HepG2 (cell line): Measurements from ENCODE around the gene RBBP8.

Experiments used
- CTCF ChIP-seq: sonication (generic); formaldehyde crosslinking; IDR thresholded peaks from 2 replicates; pipeline ENCODE4 v1.5.0; 2020; ENCODE audit warnings: mild to moderate bottlenecking, missing genetic modification reagents, moderate library complexity
- EP300 ChIP-seq, 3 experiments: sonication (generic) in 1 of 3; formaldehyde crosslinking in 1 of 3; IDR thresholded peaks; 2 replicates each; pipeline versions ENCODE4 v1.5.1 to v1.6.1; 2011 to 2020; ENCODE audit warnings: low read depth in 2 of 3, low read length in 2 of 3, borderline replicate concordance in 1 of 3, improper control_type of control experiment in 1 of 3, mild to moderate bottlenecking in 1 of 3, missing genetic modification reagents in 1 of 3, moderate library complexity in 1 of 3
- JUNB ChIP-seq: sonication (generic); formaldehyde crosslinking; IDR thresholded peaks from 2 replicates; pipeline ENCODE4 v1.8.0; 2022; ENCODE audit warnings: missing genetic modification reagents, mild to moderate bottlenecking, borderline replicate concordance

GRCh38 chr18:22912835-22913234 lies 20.3 kb upstream of the RBBP8 start:
- TF ChIP-seq EP300 (IDR thresholded peaks at IDR 0.05; ENCODE audit: low read depth in 2 of 2, low read length in 2 of 2) (no peak), EP300 (CRISPR knock-in tag; IDR thresholded peaks at IDR 0.05; ENCODE audit: borderline replicate concordance) (no peak), JUNB (CRISPR knock-in tag) (no peak), CTCF (CRISPR knock-in tag) (no peak)
